ENCODE measurements around the gene HOXB8.

Gene HOXB8

GRCh38 chr17:48649741-48650140 lies 34.6 kb upstream of the HOXB8 start:
- TF ChIP-seq ZC3H10 (CRISPR knock-in tag; IDR thresholded peaks at IDR 0.05): no peak
- no peak for TF ChIP-seq ZNF565 (CRISPR knock-in tag; conservative IDR thresholded peaks at IDR 0.05; ENCODE audit: low read depth)
- TF ChIP-seq RARB (CRISPR knock-in tag; IDR thresholded peaks at IDR 0.05): no peak
- TF ChIP-seq ARNTL (CRISPR knock-in tag; IDR thresholded peaks at IDR 0.05; ENCODE audit: borderline replicate concordance, low read depth): no peak
- no peak for TF ChIP-seq GLIS3 (CRISPR knock-in tag; IDR thresholded peaks at IDR 0.05)
- no peak for TF ChIP-seq ZFP3 (CRISPR knock-in tag; IDR thresholded peaks at IDR 0.05)
- no peak for TF ChIP-seq OSR1 (CRISPR knock-in tag; IDR thresholded peaks at IDR 0.05)
- TF ChIP-seq POU6F1 (CRISPR knock-in tag; IDR thresholded peaks at IDR 0.05; ENCODE audit: borderline replicate concordance, low read depth): no peak
- no peak for TF ChIP-seq PPARA (CRISPR knock-in tag; IDR thresholded peaks at IDR 0.05; ENCODE audit: borderline replicate concordance)
- no peak for TF ChIP-seq SNAI2 (CRISPR knock-in tag; IDR thresholded peaks at IDR 0.05)
- no peak for TF ChIP-seq CREB5 (CRISPR knock-in tag; IDR thresholded peaks at IDR 0.05; ENCODE audit: low read depth)
- TF ChIP-seq ESRRG (CRISPR knock-in tag; IDR thresholded peaks at IDR 0.05): no peak
- TF ChIP-seq, protein P1, sequence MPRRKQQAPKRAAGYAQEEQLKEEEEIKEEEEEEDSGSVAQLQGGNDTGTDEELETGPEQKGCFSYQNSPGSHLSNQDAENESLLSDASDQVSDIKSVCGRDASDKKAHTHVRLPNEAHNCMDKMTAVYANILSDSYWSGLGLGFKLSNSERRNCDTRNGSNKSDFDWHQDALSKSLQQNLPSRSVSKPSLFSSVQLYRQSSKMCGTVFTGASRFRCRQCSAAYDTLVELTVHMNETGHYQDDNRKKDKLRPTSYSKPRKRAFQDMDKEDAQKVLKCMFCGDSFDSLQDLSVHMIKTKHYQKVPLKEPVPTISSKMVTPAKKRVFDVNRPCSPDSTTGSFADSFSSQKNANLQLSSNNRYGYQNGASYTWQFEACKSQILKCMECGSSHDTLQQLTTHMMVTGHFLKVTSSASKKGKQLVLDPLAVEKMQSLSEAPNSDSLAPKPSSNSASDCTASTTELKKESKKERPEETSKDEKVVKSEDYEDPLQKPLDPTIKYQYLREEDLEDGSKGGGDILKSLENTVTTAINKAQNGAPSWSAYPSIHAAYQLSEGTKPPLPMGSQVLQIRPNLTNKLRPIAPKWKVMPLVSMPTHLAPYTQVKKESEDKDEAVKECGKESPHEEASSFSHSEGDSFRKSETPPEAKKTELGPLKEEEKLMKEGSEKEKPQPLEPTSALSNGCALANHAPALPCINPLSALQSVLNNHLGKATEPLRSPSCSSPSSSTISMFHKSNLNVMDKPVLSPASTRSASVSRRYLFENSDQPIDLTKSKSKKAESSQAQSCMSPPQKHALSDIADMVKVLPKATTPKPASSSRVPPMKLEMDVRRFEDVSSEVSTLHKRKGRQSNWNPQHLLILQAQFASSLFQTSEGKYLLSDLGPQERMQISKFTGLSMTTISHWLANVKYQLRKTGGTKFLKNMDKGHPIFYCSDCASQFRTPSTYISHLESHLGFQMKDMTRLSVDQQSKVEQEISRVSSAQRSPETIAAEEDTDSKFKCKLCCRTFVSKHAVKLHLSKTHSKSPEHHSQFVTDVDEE (CRISPR knock-in tag; IDR thresholded peaks at IDR 0.05): no peak
- TF ChIP-seq, protein P2, sequence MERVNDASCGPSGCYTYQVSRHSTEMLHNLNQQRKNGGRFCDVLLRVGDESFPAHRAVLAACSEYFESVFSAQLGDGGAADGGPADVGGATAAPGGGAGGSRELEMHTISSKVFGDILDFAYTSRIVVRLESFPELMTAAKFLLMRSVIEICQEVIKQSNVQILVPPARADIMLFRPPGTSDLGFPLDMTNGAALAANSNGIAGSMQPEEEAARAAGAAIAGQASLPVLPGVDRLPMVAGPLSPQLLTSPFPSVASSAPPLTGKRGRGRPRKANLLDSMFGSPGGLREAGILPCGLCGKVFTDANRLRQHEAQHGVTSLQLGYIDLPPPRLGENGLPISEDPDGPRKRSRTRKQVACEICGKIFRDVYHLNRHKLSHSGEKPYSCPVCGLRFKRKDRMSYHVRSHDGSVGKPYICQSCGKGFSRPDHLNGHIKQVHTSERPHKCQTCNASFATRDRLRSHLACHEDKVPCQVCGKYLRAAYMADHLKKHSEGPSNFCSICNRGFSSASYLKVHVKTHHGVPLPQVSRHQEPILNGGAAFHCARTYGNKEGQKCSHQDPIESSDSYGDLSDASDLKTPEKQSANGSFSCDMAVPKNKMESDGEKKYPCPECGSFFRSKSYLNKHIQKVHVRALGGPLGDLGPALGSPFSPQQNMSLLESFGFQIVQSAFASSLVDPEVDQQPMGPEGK (CRISPR knock-in tag; IDR thresholded peaks at IDR 0.05; ENCODE audit: borderline replicate concordance): no peak
- no peak for TF ChIP-seq ZNF70 (CRISPR knock-in tag; IDR thresholded peaks at IDR 0.05)
- no peak for TF ChIP-seq BACH2 (CRISPR knock-in tag; IDR thresholded peaks at IDR 0.05; ENCODE audit: borderline replicate concordance)
- TF ChIP-seq, protein P3, sequence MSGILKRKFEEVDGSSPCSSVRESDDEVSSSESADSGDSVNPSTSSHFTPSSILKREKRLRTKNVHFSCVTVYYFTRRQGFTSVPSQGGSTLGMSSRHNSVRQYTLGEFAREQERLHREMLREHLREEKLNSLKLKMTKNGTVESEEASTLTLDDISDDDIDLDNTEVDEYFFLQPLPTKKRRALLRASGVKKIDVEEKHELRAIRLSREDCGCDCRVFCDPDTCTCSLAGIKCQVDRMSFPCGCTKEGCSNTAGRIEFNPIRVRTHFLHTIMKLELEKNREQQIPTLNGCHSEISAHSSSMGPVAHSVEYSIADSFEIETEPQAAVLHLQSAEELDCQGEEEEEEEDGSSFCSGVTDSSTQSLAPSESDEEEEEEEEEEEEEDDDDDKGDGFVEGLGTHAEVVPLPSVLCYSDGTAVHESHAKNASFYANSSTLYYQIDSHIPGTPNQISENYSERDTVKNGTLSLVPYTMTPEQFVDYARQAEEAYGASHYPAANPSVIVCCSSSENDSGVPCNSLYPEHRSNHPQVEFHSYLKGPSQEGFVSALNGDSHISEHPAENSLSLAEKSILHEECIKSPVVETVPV (CRISPR knock-in tag; IDR thresholded peaks at IDR 0.05): no peak
- TF ChIP-seq TCF4 (CRISPR knock-in tag; IDR thresholded peaks at IDR 0.05; ENCODE audit: borderline replicate concordance): no peak
- no peak for TF ChIP-seq ISL1 (CRISPR knock-in tag; IDR thresholded peaks at IDR 0.05)
- TF ChIP-seq CSDC2 (CRISPR knock-in tag; IDR thresholded peaks at IDR 0.05): no peak
- no peak for ATAC-seq

- ATAC-seq: no peak
- TF ChIP-seq, protein P2 (CRISPR knock-in tag; IDR thresholded peaks at IDR 0.05; ENCODE audit: borderline replicate concordance): no peak
Measured at GRCh38 chr17:48647963-48648245, 32.8 kb upstream of the HOXB8 start.

Data from SK-N-SH treated with all-trans-retinoic acid at 6 μM for 48 hours (cell line).